Coronary artery (tissue), 2 donors: ENCODE measurements around the gene RRP8.

Source experiments
- DNase-seq: peaks from one replicate; pipeline ENCODE4 v3.0.0-alpha.2; 2017; ENCODE audit warnings: low spot score
- H3K27ac ChIP-seq, 2 donors: fragments of 200-600 bp; sonication (generic); one replicate each; pipeline ENCODE4 v1.5.1; 2016 to 2019
- H3K4me3 ChIP-seq: fragments of 200-600 bp; sonication (generic); 2 replicates; pipeline ENCODE4 v1.5.1; 2016; ENCODE audit warnings: mild to moderate bottlenecking, moderate library complexity
- CTCF ChIP-seq: fragments of 200-600 bp; sonication (generic); IDR thresholded peaks from one replicate; pipeline ENCODE4 v1.5.1; 2019; ENCODE audit warnings: antibody characterized with exemption

The RRP8 gene

GRCh38 chr11:6622261-6623171 is 19.1 kb upstream of the RRP8 start:
- no peak for TF ChIP-seq CTCF
- H3K4me3 ChIP-seq, result no peak overlapping the region
- no peak for DNase-seq
- H3K27ac ChIP-seq, result no peak overlapping the region

- no peak for TF ChIP-seq CTCF
- no peak for DNase-seq
- Histone ChIP-seq H3K4me3 (no peak overlapping the region), H3K27ac (no peak overlapping the region)
Observed at GRCh38 chr11:6621711-6622211, 18.3 kb upstream of the RRP8 start.

- H3K27ac ChIP-seq, result no peak overlapping the region
- no peak for TF ChIP-seq CTCF
- DNase-seq, result no peak
- no peak overlapping the region for H3K4me3 ChIP-seq
Observed at GRCh38 chr11:6620636-6621035, 17.2 kb upstream of the RRP8 start.

GRCh38 chr11:6619004-6619745 is 15.8 kb upstream of the RRP8 start, which contains the start of gene TPP1:
Gene TPP1, minus strand, starts transcription at chr11:6619422. Its CDS starts 22 bp downstream, at chr11:6619400.
- TF ChIP-seq CTCF, result no peak
- peak within 1 kb of the TSS; percentile 85 to 95 for H3K27ac ChIP-seq
- peak within 1 kb of the TSS; percentile 96 for H3K4me3 ChIP-seq
- peak; percentile 96 for DNase-seq

- TF ChIP-seq CTCF, result no peak
- no peak for DNase-seq
- Histone ChIP-seq H3K27ac (peak overlapping the region; percentile 85 to 95), H3K4me3 (peak overlapping the region; percentile 96)
Observed at GRCh38 chr11:6618117-6619003, 14.9 kb upstream of the RRP8 start.

- no peak for TF ChIP-seq CTCF
- peak overlapping the region; percentile 96 for H3K4me3 ChIP-seq
- peak overlapping the region in 1 of 2 donors; percentile 95 for H3K27ac ChIP-seq
- DNase-seq, result no peak
Observed at GRCh38 chr11:6617315-6617781, 13.9 kb upstream of the RRP8 start.
